HepG2 (cell line): ENCODE data around the gene HSD17B11. TPM values are rescaled to one million over a fixed set of nuclear protein-coding genes. Genes with fewer than 3 reads are reported as not detected.

Experiments used
- EP300 ChIP-seq, 3 experiments: sonication (generic) in 1 of 3; formaldehyde crosslinking in 1 of 3; IDR thresholded peaks; 2 replicates each; pipeline versions ENCODE4 v1.5.1 to v1.6.1; 2011 to 2020; ENCODE audit warnings: low read depth in 2 of 3, low read length in 2 of 3, borderline replicate concordance in 1 of 3, improper control_type of control experiment in 1 of 3, mild to moderate bottlenecking in 1 of 3, missing genetic modification reagents in 1 of 3, moderate library complexity in 1 of 3
- ERF ChIP-seq: IDR thresholded peaks from 2 replicates; pipeline ENCODE4 v1.6.1; 2018; ENCODE audit warnings: missing biosample characterization, missing genetic modification reagents
- FOXA3 ChIP-seq: IDR thresholded peaks from 2 replicates; pipeline ENCODE4 v1.6.1; 2016; ENCODE audit warnings: missing genetic modification reagents, missing compliant biosample characterization
- FOXK1 ChIP-seq: sonication (generic); formaldehyde crosslinking; IDR thresholded peaks from 2 replicates; pipeline ENCODE4 v1.4.0; 2020; ENCODE audit warnings: low read depth, missing genetic modification reagents, borderline replicate concordance
- GATAD2A ChIP-seq: IDR thresholded peaks from 2 replicates; pipeline ENCODE4 v1.6.1; 2016
- HMG20A ChIP-seq: IDR thresholded peaks from 2 replicates; pipeline ENCODE4 v1.6.1; 2016; ENCODE audit warnings: borderline replicate concordance
- HNF1A ChIP-seq, 2 experiments: sonication (generic) in 1 of 2; formaldehyde crosslinking in 1 of 2; IDR thresholded peaks; 2 replicates each; pipeline versions ENCODE4 v1.4.0 to v1.6.1; 2016 to 2020; ENCODE audit warnings: borderline replicate concordance in 1 of 2, low read depth in 1 of 2, mild to moderate bottlenecking in 1 of 2, missing genetic modification reagents in 1 of 2
- HNF4A ChIP-seq: sonication (generic); formaldehyde crosslinking; IDR thresholded peaks from 2 replicates; pipeline ENCODE4 v1.4.0; 2020; ENCODE audit warnings: missing genetic modification reagents
- HOXA5 ChIP-seq: sonication (generic); formaldehyde crosslinking; IDR thresholded peaks from 2 replicates; pipeline ENCODE4 v1.4.0; 2020; ENCODE audit warnings: missing genetic modification reagents
- MED1 ChIP-seq: sonication (generic); formaldehyde crosslinking; IDR thresholded peaks from 2 replicates; pipeline ENCODE4 v1.4.0; 2020; ENCODE audit warnings: missing genetic modification reagents
- RARA ChIP-seq: IDR thresholded peaks from 2 replicates; pipeline ENCODE4 v1.6.1; 2016; ENCODE audit warnings: missing genetic modification reagents, missing compliant biosample characterization
- REL ChIP-seq: sonication (generic); formaldehyde crosslinking; conservative IDR thresholded peaks from 2 replicates; pipeline ENCODE4 v1.8.0; 2022; ENCODE audit warnings: mild to moderate bottlenecking, missing genetic modification reagents, moderate library complexity
- TEAD3 ChIP-seq: optimal IDR thresholded peaks from 2 replicates; pipeline ENCODE3; 2016; ENCODE audit warnings: borderline replicate concordance
- TOPORS ChIP-seq: sonication (generic); formaldehyde crosslinking; IDR thresholded peaks from 2 replicates; pipeline ENCODE4 v1.8.0; 2023; ENCODE audit warnings: mild to moderate bottlenecking, missing genetic modification reagents
- ZC3H13 ChIP-seq: sonication (generic); formaldehyde crosslinking; IDR thresholded peaks from 2 replicates; pipeline ENCODE4 v1.8.1; 2023; ENCODE audit warnings: mild to moderate bottlenecking, missing genetic modification reagents, moderate library complexity
- ZMYM4 ChIP-seq: sonication (generic); formaldehyde crosslinking; IDR thresholded peaks from 2 replicates; pipeline ENCODE4 v1.8.1; 2023; ENCODE audit warnings: mild to moderate bottlenecking, missing genetic modification reagents
- ZNF138 ChIP-seq: sonication (generic); formaldehyde crosslinking; IDR thresholded peaks from 2 replicates; pipeline ENCODE4 v1.5.0; 2020; ENCODE audit warnings: mild to moderate bottlenecking, low read depth, missing genetic modification reagents
- ZNF367 ChIP-seq: sonication (generic); formaldehyde crosslinking; IDR thresholded peaks from 2 replicates; pipeline ENCODE4 v1.4.0; 2020; ENCODE audit warnings: missing genetic modification reagents, borderline replicate concordance
- ZNF451 ChIP-seq: sonication (generic); formaldehyde crosslinking; IDR thresholded peaks from 2 replicates; pipeline ENCODE4 v1.5.0; 2020; ENCODE audit warnings: mild to moderate bottlenecking, missing genetic modification reagents
- ZNF543 ChIP-seq: sonication (generic); formaldehyde crosslinking; IDR thresholded peaks from 2 replicates; pipeline ENCODE4 v1.4.0; 2020; ENCODE audit warnings: mild to moderate bottlenecking, missing genetic modification reagents
- ZNF552 ChIP-seq: sonication (generic); formaldehyde crosslinking; IDR thresholded peaks from 2 replicates; pipeline ENCODE4 v1.9.0; 2022; ENCODE audit warnings: missing genetic modification reagents, mild to moderate bottlenecking, borderline replicate concordance
- ZNF557 ChIP-seq: sonication (generic); formaldehyde crosslinking; IDR thresholded peaks from 2 replicates; pipeline ENCODE4 v1.4.0; 2020; ENCODE audit warnings: missing genetic modification reagents
- ZNF589 ChIP-seq: sonication (generic); formaldehyde crosslinking; conservative IDR thresholded peaks from 2 replicates; pipeline ENCODE4 v1.8.0; 2022; ENCODE audit warnings: mild to moderate bottlenecking, moderate library complexity, missing genetic modification reagents
- ZSCAN9 ChIP-seq: IDR thresholded peaks from 2 replicates; pipeline ENCODE4 v1.6.1; 2016; ENCODE audit warnings: borderline replicate concordance
- polyA plus RNA-seq, 8 experiments: library from polyadenylated mRNA; depleted of rRNA in 3 of 8; stranded (reverse) in 7 of 8; unstranded in 1 of 8; fragments of >200 nt; fragmentation: Illumina TruSeq in 4 of 8; extraction: Trizol in 4 of 8; gene quantifications; 2 replicates each; pipeline versions ENCODE4 v1.2.1 to v1.2.3, GENCODE V29; 2011 to 2016; ENCODE audit warnings: low read depth in 4 of 8, missing spikeins in 1 of 8, mixed read lengths in 1 of 8; ENCODE audit not compliant: insufficient read depth in 1 of 8
- total RNA-seq, 5 experiments: library from RNA; depleted of rRNA; stranded (reverse); fragments of >200 nt; fragmentation: Illumina TruSeq; extraction: Trizol; gene quantifications; 2 replicates each; pipeline ENCODE4 v1.2.3, GENCODE V29; 2016; ENCODE audit warnings: low read depth in 1 of 5
- TF ChIP-seq, protein P1 (sequence below): IDR thresholded peaks from 2 replicates; pipeline ENCODE4 v1.6.1; 2016
- TF ChIP-seq, protein P2 (sequence below): sonication (generic); formaldehyde crosslinking; IDR thresholded peaks from 2 replicates; pipeline ENCODE4 v1.8.0; 2022; ENCODE audit warnings: mild to moderate bottlenecking, missing genetic modification reagents

The HSD17B11 gene
- total and polyA plus RNA-seq, 2 of the 13 experiments (the other 11 are each of a cell fraction or from before 2014, with no cell fraction given) = 121 to 158 TPM

DNA sequence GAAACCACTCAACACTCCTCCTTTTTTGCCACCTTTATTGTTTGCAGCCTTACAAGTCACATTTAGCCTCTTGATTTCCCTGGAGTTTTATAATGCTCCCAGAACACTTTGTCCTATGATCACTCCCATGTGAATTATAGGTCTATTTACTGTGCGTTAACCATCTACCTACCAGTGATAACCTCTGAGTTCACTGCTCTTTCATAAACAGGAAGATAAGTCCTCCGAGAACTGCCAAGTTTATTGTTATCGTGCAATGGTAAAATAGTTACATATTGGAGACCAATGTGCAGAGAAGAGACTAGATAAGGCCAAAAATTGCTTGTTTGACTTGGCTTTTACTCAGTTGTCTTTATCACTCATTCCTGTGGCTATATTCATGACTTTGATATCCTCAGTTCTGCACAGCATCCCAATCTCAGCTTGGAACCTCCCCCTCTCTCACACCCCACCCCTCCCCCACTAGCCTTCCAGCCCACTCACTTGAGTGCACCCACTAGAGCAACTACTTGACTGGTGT lies 18.5 kb upstream of the HSD17B11 start (continued):
- TF ChIP-seq HNF1A (IDR thresholded peaks at IDR 0.05; ENCODE audit: low read depth) (peak; percentile 88), HNF1A (CRISPR knock-in tag; IDR thresholded peaks at IDR 0.05; ENCODE audit: borderline replicate concordance) (peak; percentile 95), EP300 (IDR thresholded peaks at IDR 0.05; ENCODE audit: low read depth in 2 of 2, low read length in 2 of 2) (peak in 1 of 2 experiments; percentile 85; a peak in 2 of 4 replicates), EP300 (CRISPR knock-in tag; IDR thresholded peaks at IDR 0.05; ENCODE audit: borderline replicate concordance) (peak; percentile 68), GATAD2A (CRISPR knock-in tag) (peak; percentile 66; the same call in 1 of the 2 replicates), FOXK1 (peak; percentile 29; the same call in 1 of the 2 replicates), MED1 (CRISPR knock-in tag) (peak; percentile 81), TOPORS (CRISPR knock-in tag) (no peak), HNF4A (CRISPR knock-in tag) (peak; percentile 84), FOXA3 (CRISPR knock-in tag) (peak; percentile 82), RARA (CRISPR knock-in tag) (peak; percentile 67), ZNF543 (CRISPR knock-in tag) (no peak), ZNF557 (CRISPR knock-in tag) (0 out of 2 replicates have a peak, but pooled peaks have one; percentile 37), ZSCAN9 (CRISPR knock-in tag) (no peak), HOXA5 (CRISPR knock-in tag) (peak; percentile 49; the same call in 1 of the 2 replicates), ZNF552 (CRISPR knock-in tag) (no peak), ZNF138 (CRISPR knock-in tag) (no peak), ZC3H13 (CRISPR knock-in tag) (0 out of 2 replicates have a peak, but pooled peaks have one; percentile 28), ZNF367 (CRISPR knock-in tag) (no peak), ZMYM4 (CRISPR knock-in tag) (0 out of 2 replicates have a peak, but pooled peaks have one; percentile 35), ZNF589 (peak; percentile 18; the same call in 1 of the 2 replicates), ERF (0 out of 2 replicates have a peak, but pooled peaks have one; percentile 43), ZNF451 (no peak), TEAD3 (CRISPR knock-in tag) (peak; percentile 38), HMG20A (CRISPR knock-in tag) (peak; percentile 55; the same call in 1 of the 2 replicates), REL (0 out of 2 replicates have a peak, but pooled peaks have one; percentile 40)
- TF ChIP-seq, protein P1, sequence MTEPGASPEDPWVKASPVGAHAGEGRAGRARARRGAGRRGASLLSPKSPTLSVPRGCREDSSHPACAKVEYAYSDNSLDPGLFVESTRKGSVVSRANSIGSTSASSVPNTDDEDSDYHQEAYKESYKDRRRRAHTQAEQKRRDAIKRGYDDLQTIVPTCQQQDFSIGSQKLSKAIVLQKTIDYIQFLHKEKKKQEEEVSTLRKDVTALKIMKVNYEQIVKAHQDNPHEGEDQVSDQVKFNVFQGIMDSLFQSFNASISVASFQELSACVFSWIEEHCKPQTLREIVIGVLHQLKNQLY (CRISPR knock-in tag) = 0 out of 2 replicates have a peak, but pooled peaks have one; percentile 18
- TF ChIP-seq, protein P2, sequence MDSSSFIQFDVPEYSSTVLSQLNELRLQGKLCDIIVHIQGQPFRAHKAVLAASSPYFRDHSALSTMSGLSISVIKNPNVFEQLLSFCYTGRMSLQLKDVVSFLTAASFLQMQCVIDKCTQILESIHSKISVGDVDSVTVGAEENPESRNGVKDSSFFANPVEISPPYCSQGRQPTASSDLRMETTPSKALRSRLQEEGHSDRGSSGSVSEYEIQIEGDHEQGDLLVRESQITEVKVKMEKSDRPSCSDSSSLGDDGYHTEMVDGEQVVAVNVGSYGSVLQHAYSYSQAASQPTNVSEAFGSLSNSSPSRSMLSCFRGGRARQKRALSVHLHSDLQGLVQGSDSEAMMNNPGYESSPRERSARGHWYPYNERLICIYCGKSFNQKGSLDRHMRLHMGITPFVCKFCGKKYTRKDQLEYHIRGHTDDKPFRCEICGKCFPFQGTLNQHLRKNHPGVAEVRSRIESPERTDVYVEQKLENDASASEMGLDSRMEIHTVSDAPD (CRISPR knock-in tag) = no peak
